HepG2 (cell line): ENCODE measurements around the gene TMEM121. TPM values are rescaled to one million over a fixed set of nuclear protein-coding genes. Genes with fewer than 3 reads are reported as not detected.

Experiments used
- AGO1 ChIP-seq: fragments of 200-400 bp; formaldehyde crosslinking; IDR thresholded peaks from 2 replicates; pipeline ENCODE4 v1.6.1; 2017; ENCODE audit warnings: mild to moderate bottlenecking, low read depth, low read length, moderate library complexity; ENCODE audit not compliant: poor library complexity, severe bottlenecking
- DZIP1 ChIP-seq: sonication (generic); formaldehyde crosslinking; IDR thresholded peaks from 2 replicates; pipeline ENCODE4 v1.5.0; 2020; ENCODE audit warnings: mild to moderate bottlenecking, missing genetic modification reagents
- ERF ChIP-seq: IDR thresholded peaks from 2 replicates; pipeline ENCODE4 v1.6.1; 2018; ENCODE audit warnings: missing biosample characterization, missing genetic modification reagents
- HNRNPL ChIP-seq: fragments of 200-400 bp; formaldehyde crosslinking; IDR thresholded peaks from 2 replicates; pipeline ENCODE4 v1.6.1; 2017; ENCODE audit warnings: mild to moderate bottlenecking, low read depth, low read length
- NONO ChIP-seq, 2 experiments: fragments of 450-650 bp in 1 of 2; sonication (generic) in 1 of 2; formaldehyde crosslinking in 1 of 2; IDR thresholded peaks in 1 of 2; conservative IDR thresholded peaks in 1 of 2; 2 replicates each; pipeline versions ENCODE4 v1.6.1 to v1.8.0; 2017 to 2022; ENCODE audit warnings: mild to moderate bottlenecking in 1 of 2, missing genetic modification reagents in 1 of 2, moderate library complexity in 1 of 2
- NR2F6 ChIP-seq, 2 experiments: IDR thresholded peaks; 2 replicates each; pipeline ENCODE4 v1.6.1; 2016; ENCODE audit warnings: antibody characterized with exemption in 1 of 2, mild to moderate bottlenecking in 1 of 2
- PITX1 ChIP-seq: sonication (generic); formaldehyde crosslinking; IDR thresholded peaks from 2 replicates; pipeline ENCODE4 v1.5.1; 2020; ENCODE audit warnings: mild to moderate bottlenecking, missing genetic modification reagents
- POLR2A ChIP-seq, 2 experiments: IDR thresholded peaks; 2 replicates each; pipeline ENCODE4 v1.6.1; 2011; ENCODE audit warnings: low read depth in 2 of 2, low read length in 2 of 2, mild to moderate bottlenecking in 1 of 2, moderate library complexity in 1 of 2; ENCODE audit not compliant: insufficient read depth in 1 of 2
- SAP130 ChIP-seq: IDR thresholded peaks from 2 replicates; pipeline ENCODE4 v1.6.1; 2016; ENCODE audit warnings: low read depth
- ZBTB38 ChIP-seq: sonication (generic); formaldehyde crosslinking; IDR thresholded peaks from 2 replicates; pipeline ENCODE4 v1.5.1; 2020; ENCODE audit warnings: mild to moderate bottlenecking, missing genetic modification reagents
- ZEB1 ChIP-seq: IDR thresholded peaks from 2 replicates; pipeline ENCODE4 v1.6.1; 2012; ENCODE audit warnings: mild to moderate bottlenecking, low read depth, inconsistent platforms; ENCODE audit not compliant: insufficient replicate concordance
- ZNF589 ChIP-seq: sonication (generic); formaldehyde crosslinking; conservative IDR thresholded peaks from 2 replicates; pipeline ENCODE4 v1.8.0; 2022; ENCODE audit warnings: mild to moderate bottlenecking, moderate library complexity, missing genetic modification reagents
- ZNF687 ChIP-seq: sonication (generic); formaldehyde crosslinking; IDR thresholded peaks from 2 replicates; pipeline ENCODE4 v1.5.1; 2020; ENCODE audit warnings: mild to moderate bottlenecking, missing genetic modification reagents, moderate library complexity
- ZNF784 ChIP-seq: sonication (generic); formaldehyde crosslinking; IDR thresholded peaks from 2 replicates; pipeline ENCODE4 v1.5.1; 2020; ENCODE audit warnings: missing genetic modification reagents, mild to moderate bottlenecking, borderline replicate concordance
- polyA plus RNA-seq, 8 experiments: library from polyadenylated mRNA; depleted of rRNA in 3 of 8; stranded (reverse) in 7 of 8; unstranded in 1 of 8; fragments of >200 nt; fragmentation: Illumina TruSeq in 4 of 8; extraction: Trizol in 4 of 8; gene quantifications; 2 replicates each; pipeline versions ENCODE4 v1.2.1 to v1.2.3, GENCODE V29; 2011 to 2016; ENCODE audit warnings: low read depth in 4 of 8, missing spikeins in 1 of 8, mixed read lengths in 1 of 8; ENCODE audit not compliant: insufficient read depth in 1 of 8
- total RNA-seq, 5 experiments: library from RNA; depleted of rRNA; stranded (reverse); fragments of >200 nt; fragmentation: Illumina TruSeq; extraction: Trizol; gene quantifications; 2 replicates each; pipeline ENCODE4 v1.2.3, GENCODE V29; 2016; ENCODE audit warnings: low read depth in 1 of 5
- TF ChIP-seq, protein P1 (sequence below): sonication (generic); formaldehyde crosslinking; IDR thresholded peaks from 2 replicates; pipeline ENCODE4 v1.4.0; 2020; ENCODE audit warnings: missing genetic modification reagents, borderline replicate concordance
- TF ChIP-seq, protein P2 (sequence below): IDR thresholded peaks from 2 replicates; pipeline ENCODE4 v1.6.1; 2016; ENCODE audit warnings: missing compliant biosample characterization, missing genetic modification reagents, borderline replicate concordance

TMEM121 gene
- total and polyA plus RNA-seq, 2 of the 13 experiments (the other 11 are each of a cell fraction or from before 2014, with no cell fraction given), result 6.6 to 19.0 TPM

GRCh38 chr14:105487449-105487985 is 38.9 kb upstream of the TMEM121 start (continued):
- no peak for TF ChIP-seq DZIP1 (CRISPR knock-in tag)
- TF ChIP-seq ZNF784 (CRISPR knock-in tag), result no peak
- TF ChIP-seq ZEB1, result no peak
- no peak for TF ChIP-seq ERF (CRISPR knock-in tag)
- no peak for TF ChIP-seq ZNF589
- TF ChIP-seq, protein P1, sequence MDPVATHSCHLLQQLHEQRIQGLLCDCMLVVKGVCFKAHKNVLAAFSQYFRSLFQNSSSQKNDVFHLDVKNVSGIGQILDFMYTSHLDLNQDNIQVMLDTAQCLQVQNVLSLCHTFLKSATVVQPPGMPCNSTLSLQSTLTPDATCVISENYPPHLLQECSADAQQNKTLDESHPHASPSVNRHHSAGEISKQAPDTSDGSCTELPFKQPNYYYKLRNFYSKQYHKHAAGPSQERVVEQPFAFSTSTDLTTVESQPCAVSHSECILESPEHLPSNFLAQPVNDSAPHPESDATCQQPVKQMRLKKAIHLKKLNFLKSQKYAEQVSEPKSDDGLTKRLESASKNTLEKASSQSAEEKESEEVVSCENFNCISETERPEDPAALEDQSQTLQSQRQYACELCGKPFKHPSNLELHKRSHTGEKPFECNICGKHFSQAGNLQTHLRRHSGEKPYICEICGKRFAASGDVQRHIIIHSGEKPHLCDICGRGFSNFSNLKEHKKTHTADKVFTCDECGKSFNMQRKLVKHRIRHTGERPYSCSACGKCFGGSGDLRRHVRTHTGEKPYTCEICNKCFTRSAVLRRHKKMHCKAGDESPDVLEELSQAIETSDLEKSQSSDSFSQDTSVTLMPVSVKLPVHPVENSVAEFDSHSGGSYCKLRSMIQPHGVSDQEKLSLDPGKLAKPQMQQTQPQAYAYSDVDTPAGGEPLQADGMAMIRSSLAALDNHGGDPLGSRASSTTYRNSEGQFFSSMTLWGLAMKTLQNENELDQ (CRISPR knock-in tag), result no peak
- 0 out of 2 replicates have a peak, but pooled peaks have one; percentile 8 for TF ChIP-seq SAP130
- TF ChIP-seq ZBTB38 (CRISPR knock-in tag), result no peak
- no peak for TF ChIP-seq NONO (IDR thresholded peaks at IDR 0.05)
- 0 out of 2 replicates have a peak, but pooled peaks have one; percentile 5 for TF ChIP-seq NONO (CRISPR knock-in tag; conservative IDR thresholded peaks at IDR 0.05)
- peak; percentile 89 for TF ChIP-seq AGO1
- no peak for TF ChIP-seq POLR2A (IDR thresholded peaks at IDR 0.05; ENCODE audit: insufficient read depth in 1 of 2, low read depth in 2 of 2, low read length in 2 of 2)
- TF ChIP-seq PITX1, result no peak
- no peak for TF ChIP-seq HNRNPL
- peak; percentile 48 for TF ChIP-seq ZNF687 (CRISPR knock-in tag)
- peak; percentile 52 for TF ChIP-seq NR2F6 (IDR thresholded peaks at IDR 0.05)
- peak; percentile 70 for TF ChIP-seq NR2F6 (CRISPR knock-in tag; IDR thresholded peaks at IDR 0.05)
- TF ChIP-seq, protein P2, sequence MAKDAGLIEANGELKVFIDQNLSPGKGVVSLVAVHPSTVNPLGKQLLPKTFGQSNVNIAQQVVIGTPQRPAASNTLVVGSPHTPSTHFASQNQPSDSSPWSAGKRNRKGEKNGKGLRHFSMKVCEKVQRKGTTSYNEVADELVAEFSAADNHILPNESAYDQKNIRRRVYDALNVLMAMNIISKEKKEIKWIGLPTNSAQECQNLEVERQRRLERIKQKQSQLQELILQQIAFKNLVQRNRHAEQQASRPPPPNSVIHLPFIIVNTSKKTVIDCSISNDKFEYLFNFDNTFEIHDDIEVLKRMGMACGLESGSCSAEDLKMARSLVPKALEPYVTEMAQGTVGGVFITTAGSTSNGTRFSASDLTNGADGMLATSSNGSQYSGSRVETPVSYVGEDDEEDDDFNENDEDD (CRISPR knock-in tag), result 0 out of 2 replicates have a peak, but pooled peaks have one; percentile 42
